Thyroid gland (tissue), 4 donors: Measurements from ENCODE around the gene SLC35F3. TPM values are rescaled to one million over a fixed set of nuclear protein-coding genes. Genes with fewer than 3 reads are reported as not detected.

Experiments used
- DNase-seq, 2 donors: peaks; one replicate each; pipeline ENCODE4 v3.0.0-alpha.2; 2019
- H3K27ac ChIP-seq, 3 donors: fragments of 200-600 bp; sonication (generic); 1 replicate in 2 of 3; 2 replicates in 1 of 3; pipeline ENCODE4 v1.5.1; 2016 to 2019; ENCODE audit warnings: mild to moderate bottlenecking in 1 of 3, moderate library complexity in 1 of 3
- H3K27me3 ChIP-seq: fragments of 200-600 bp; sonication (generic); one replicate; pipeline ENCODE4 v1.5.1; 2019
- H3K36me3 ChIP-seq, 2 donors: fragments of 200-600 bp; sonication (generic); one replicate each; pipeline ENCODE4 v1.5.1; 2016 to 2019
- H3K4me1 ChIP-seq, 2 donors: fragments of 200-600 bp; sonication (generic); one replicate each; pipeline ENCODE4 v1.5.1; 2017 to 2019
- H3K4me3 ChIP-seq, 3 donors: fragments of 200-600 bp; sonication (generic); replicated peaks in 1 of 3; 1 replicate in 2 of 3; 2 replicates in 1 of 3; pipeline ENCODE4 v1.5.1; 2016; ENCODE audit warnings: mild to moderate bottlenecking in 1 of 3
- H3K9me3 ChIP-seq: fragments of 200-600 bp; sonication (generic); one replicate; pipeline ENCODE4 v1.5.1; 2017
- POLR2A ChIP-seq, 2 donors: fragments of 450-650 bp; IDR thresholded peaks; one replicate each; pipeline ENCODE4 v1.6.1; 2017; ENCODE audit warnings: antibody characterized with exemption in 2 of 2, mild to moderate bottlenecking in 2 of 2, moderate library complexity in 1 of 2
- WGBS, 2 donors: methylation state at CpG; one replicate each; pipeline ENCODE4 v1.1.5; 2017; 5-methylcytosine and 5-hydroxymethylcytosine counted together
- intact Hi-C: fragments of 100-400 bp; cut with DNase I; formaldehyde crosslinking; loops from one replicate; pipeline ENCODE4 v1.15.1; 2023
- total RNA-seq, 4 donors: library from RNA; depleted of rRNA; stranded (reverse); fragments of >200 nt; gene quantifications; one replicate each; pipeline ENCODE4 v1.2.3, GENCODE V29; 2016
- TF ChIP-seq, protein P1 (sequence below), 6 experiments: fragments of 200-600 bp in 3 of 6; fragments of 450-650 bp in 3 of 6; sonication (generic) in 3 of 6; IDR thresholded peaks; one replicate each; pipeline ENCODE4 v1.5.1; 2016 to 2019; ENCODE audit warnings: antibody characterized with exemption in 6 of 6, mild to moderate bottlenecking in 2 of 6, inconsistent platforms in 1 of 6, moderate library complexity in 1 of 6

SLC35F3 gene
- total RNA-seq, 4 donors from 2014 or later, result 0.89 to 1.9 (median 1.5) TPM; not detected in 1

DNA sequence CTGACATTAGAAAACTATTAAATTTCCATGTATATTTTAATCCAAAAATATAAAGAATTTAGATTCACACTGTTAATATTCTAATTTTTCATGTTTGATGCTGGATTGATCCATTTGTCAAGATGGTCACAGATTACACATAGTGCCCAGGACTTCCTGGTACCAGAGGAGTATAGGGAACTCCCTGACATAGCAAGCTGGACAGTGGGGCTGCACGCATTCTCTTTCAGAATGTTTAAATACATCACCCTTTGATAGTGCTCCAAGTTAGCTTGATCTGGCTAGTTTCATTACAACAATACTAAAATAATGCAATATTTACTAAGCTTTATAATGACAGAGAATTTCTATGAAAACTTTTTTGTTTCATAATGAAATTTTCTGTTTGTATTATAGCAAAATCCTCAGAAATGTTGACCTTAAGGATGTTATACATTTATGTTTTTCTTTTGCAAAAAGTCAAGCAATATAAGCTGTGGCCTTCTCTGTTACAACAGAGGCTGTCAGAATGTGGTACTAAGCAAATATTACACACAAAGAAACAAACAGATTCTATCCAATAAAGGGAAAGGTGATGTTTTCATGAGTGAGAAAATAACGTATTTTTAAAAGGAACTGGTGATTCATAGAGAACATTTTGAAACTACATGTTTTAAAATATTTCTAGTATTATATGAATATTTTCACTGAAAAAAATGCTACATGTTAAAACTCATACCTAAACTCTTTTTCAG, 84.7 kb downstream of the SLC35F3 start:
- 78 to 80% methylated on average over 2 of the region's 2 CpGs for WGBS, 2 donors
- Histone ChIP-seq H3K27ac (no peak overlapping the region), H3K9me3 (no peaks in the 10 kb centered on the region), H3K4me3 (no peak overlapping the region), H3K27me3 (no peaks in the 10 kb centered on the region), H3K36me3 (no peaks in the 10 kb centered on the region), H3K4me1 (no peaks in the 10 kb centered on the region)
- TF ChIP-seq, protein P1, sequence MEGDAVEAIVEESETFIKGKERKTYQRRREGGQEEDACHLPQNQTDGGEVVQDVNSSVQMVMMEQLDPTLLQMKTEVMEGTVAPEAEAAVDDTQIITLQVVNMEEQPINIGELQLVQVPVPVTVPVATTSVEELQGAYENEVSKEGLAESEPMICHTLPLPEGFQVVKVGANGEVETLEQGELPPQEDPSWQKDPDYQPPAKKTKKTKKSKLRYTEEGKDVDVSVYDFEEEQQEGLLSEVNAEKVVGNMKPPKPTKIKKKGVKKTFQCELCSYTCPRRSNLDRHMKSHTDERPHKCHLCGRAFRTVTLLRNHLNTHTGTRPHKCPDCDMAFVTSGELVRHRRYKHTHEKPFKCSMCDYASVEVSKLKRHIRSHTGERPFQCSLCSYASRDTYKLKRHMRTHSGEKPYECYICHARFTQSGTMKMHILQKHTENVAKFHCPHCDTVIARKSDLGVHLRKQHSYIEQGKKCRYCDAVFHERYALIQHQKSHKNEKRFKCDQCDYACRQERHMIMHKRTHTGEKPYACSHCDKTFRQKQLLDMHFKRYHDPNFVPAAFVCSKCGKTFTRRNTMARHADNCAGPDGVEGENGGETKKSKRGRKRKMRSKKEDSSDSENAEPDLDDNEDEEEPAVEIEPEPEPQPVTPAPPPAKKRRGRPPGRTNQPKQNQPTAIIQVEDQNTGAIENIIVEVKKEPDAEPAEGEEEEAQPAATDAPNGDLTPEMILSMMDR (IDR thresholded peaks at IDR 0.05), result no peak
- TF ChIP-seq POLR2A (IDR thresholded peaks at IDR 0.05), result no peak
- DNase-seq, result no peak
- intact Hi-C loops, result no loop called here

DNA sequence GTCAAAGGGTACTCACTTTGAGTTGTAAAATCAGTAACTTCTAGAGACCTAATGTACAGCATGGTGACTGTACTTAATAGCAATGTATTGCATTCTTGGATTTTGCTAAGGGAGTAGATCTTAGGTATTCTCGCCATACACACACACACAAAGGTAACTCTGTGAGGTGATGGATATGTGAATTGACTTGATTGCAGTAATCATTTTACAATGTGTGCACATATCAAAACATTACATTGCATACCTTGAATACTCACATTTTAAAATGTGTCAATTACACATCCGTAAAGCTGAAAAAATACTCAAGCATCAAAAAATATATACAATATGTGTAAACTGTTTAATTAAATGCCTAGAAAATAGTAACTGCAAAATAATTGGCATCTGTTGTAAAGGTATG, 86.0 kb downstream of the SLC35F3 start:
- intact Hi-C loops, result no loop called here
- TF ChIP-seq, protein P1 (IDR thresholded peaks at IDR 0.05), result no peak
- TF ChIP-seq POLR2A (IDR thresholded peaks at IDR 0.05), result no peak
- no peak for DNase-seq
- H3K27ac ChIP-seq, result no peak overlapping the region
- no peak overlapping the region for H3K4me3 ChIP-seq
- H3K4me1 ChIP-seq, result no peaks in the 10 kb centered on the region
- H3K27me3 ChIP-seq, result no peaks in the 10 kb centered on the region
- no peaks in the 10 kb centered on the region for H3K9me3 ChIP-seq
- 64 to 97% methylated on average over 2 of the region's 2 CpGs for WGBS, 2 donors
- H3K36me3 ChIP-seq, result no peaks in the 10 kb centered on the region

DNA sequence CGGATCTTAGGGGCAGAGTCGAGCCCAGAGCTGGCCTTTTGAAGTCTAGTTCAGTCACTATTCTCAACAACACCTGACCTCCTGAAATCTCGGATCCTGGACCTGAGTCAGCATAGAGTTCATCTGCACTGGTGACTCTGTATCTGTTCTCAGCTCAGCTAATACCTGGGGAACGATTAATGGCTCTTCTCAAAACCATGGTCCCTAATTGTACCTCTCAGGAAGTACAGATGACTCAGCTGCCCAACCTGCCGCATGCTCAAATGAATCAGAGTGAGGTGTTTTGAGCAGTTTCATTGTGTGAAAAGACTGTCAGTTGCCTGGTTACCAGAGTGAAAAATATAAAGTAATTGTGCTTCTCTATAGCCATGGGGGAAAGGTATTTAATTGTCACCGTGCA, 89.2 kb downstream of the SLC35F3 start:
- no peaks in the 10 kb centered on the region for H3K36me3 ChIP-seq
- TF ChIP-seq, protein P1 (IDR thresholded peaks at IDR 0.05), result no peak
- no peak for TF ChIP-seq POLR2A (IDR thresholded peaks at IDR 0.05)
- no peaks in the 10 kb centered on the region for H3K4me1 ChIP-seq
- H3K27me3 ChIP-seq, result no peaks in the 10 kb centered on the region
- WGBS, 2 donors, result 62 to 70% methylated on average over 6 of the region's 6 CpGs
- intact Hi-C loops, result no loop called here
- H3K9me3 ChIP-seq, result no peaks in the 10 kb centered on the region
- DNase-seq, result no peak
- H3K27ac ChIP-seq, result no peak overlapping the region
- H3K4me3 ChIP-seq, result no peak overlapping the region

DNA sequence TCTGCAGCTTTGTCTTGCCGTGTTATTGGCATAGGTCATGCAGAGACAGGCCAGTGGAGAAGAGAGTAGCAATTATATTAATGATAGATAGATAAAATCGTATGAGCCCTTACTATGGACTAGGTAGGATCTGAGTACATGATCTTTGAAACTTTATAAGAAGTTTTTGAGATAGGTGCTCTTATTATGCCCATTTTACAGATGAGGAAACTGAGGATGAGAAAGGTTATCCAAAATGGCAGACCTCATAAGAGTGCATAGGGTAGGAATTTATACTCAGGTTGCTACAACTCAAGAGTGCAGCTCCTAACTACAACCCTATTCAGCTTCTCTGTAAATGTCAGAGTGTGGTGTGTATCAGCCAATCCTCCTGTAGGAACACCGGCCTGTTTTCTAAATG, 89.6 kb downstream of the SLC35F3 start:
- Histone ChIP-seq H3K9me3 (no peaks in the 10 kb centered on the region), H3K27me3 (no peaks in the 10 kb centered on the region), H3K27ac (no peak overlapping the region), H3K4me1 (no peaks in the 10 kb centered on the region), H3K36me3 (no peaks in the 10 kb centered on the region), H3K4me3 (no peak overlapping the region)
- DNase-seq, result no peak
- WGBS, 2 donors, result 84 to 88% methylated on average over 3 of the region's 3 CpGs
- intact Hi-C loops, result no loop called here
- TF ChIP-seq, protein P1 (IDR thresholded peaks at IDR 0.05), result no peak
- TF ChIP-seq POLR2A (IDR thresholded peaks at IDR 0.05), result no peak

DNA sequence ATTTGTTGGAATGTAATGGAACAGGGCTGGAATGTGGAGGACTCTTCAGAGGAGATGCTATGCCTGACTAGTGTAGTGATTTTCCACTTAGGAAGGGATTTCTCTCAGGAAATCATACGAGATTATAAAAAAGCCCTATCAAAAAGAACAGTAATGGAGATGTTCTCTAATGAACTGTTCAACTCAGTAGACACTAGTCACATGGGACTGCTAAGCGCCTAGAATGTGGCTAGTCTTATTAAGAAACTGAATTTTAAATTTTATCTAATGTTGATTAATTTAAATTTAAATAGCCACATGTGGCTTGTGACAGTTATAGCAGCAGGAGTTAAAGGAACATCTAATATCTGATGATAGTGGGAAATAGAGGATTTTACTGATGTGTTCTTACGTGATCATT, 94.0 kb downstream of the SLC35F3 start:
- no peak overlapping the region for H3K4me3 ChIP-seq
- H3K4me1 ChIP-seq, result no peaks in the 10 kb centered on the region
- WGBS, 2 donors, result 58% methylated on average over 3 of the region's 3 CpGs
- no peaks in the 10 kb centered on the region for H3K36me3 ChIP-seq
- intact Hi-C loops, result no loop called here
- H3K9me3 ChIP-seq, result no peaks in the 10 kb centered on the region
- H3K27ac ChIP-seq, result no peak overlapping the region
- peak; percentile 5 to 14 for DNase-seq
- no peaks in the 10 kb centered on the region for H3K27me3 ChIP-seq
- TF ChIP-seq POLR2A (IDR thresholded peaks at IDR 0.05), result no peak
- TF ChIP-seq, protein P1 (IDR thresholded peaks at IDR 0.05), result no peak
